ENCODE data around the gene PPP1R14C. TPM values are rescaled to one million over a fixed set of nuclear protein-coding genes. Genes with fewer than 3 reads are reported as not detected.
"Not testable (repeated sequence)": the region's sequence is repeated elsewhere in the genome, so short reads cannot be mapped to it uniquely, and the experiment has no call there.

Gene PPP1R14C
- total RNA-seq, 2 experiments from 2014 or later, result not detected

GRCh38 chr6:150238336-150238741 lies 95.5 kb downstream of the PPP1R14C start:
- Mint-ChIP-seq H3K27me3 (ENCODE audit: low read depth) (peaks cover 35% of the 10 kb centered on the region), H3K4me3 (no peak overlapping the region), H3K27ac (no peak overlapping the region), H3K36me3 (ENCODE audit: low read depth) (no peaks in the 10 kb centered on the region), H3K9me3 (peaks cover 1% of the 10 kb centered on the region), H3K4me1 (ENCODE audit: low read depth) (peaks cover 9% of the 10 kb centered on the region)
- intact Hi-C loops (cut with micrococcal nuclease), result no loop called here
- CTCF ChIA-PET, result interaction anchor here (1.0 kb wide), 1 partner anchor 167 kb away, joined by 8 read pairs; no protein-coding TSS in a partner anchor
- DNase-seq, result no peak

GRCh38 chr6:150238846-150239407 lies 96.1 kb downstream of the PPP1R14C start:
- intact Hi-C loops (cut with micrococcal nuclease), result no loop called here
- Mint-ChIP-seq H3K27me3 (ENCODE audit: low read depth) (peaks cover 39% of the 10 kb centered on the region), H3K4me3 (no peak overlapping the region), H3K27ac (no peak overlapping the region), H3K36me3 (ENCODE audit: low read depth) (no peaks in the 10 kb centered on the region), H3K9me3 (peaks cover 1% of the 10 kb centered on the region), H3K4me1 (ENCODE audit: low read depth) (peaks cover 9% of the 10 kb centered on the region)
- no peak for DNase-seq
- CTCF ChIA-PET, result interaction anchor here (1.0 kb wide), 1 partner anchor 168 kb away, joined by 8 read pairs; no protein-coding TSS in a partner anchor

DNA sequence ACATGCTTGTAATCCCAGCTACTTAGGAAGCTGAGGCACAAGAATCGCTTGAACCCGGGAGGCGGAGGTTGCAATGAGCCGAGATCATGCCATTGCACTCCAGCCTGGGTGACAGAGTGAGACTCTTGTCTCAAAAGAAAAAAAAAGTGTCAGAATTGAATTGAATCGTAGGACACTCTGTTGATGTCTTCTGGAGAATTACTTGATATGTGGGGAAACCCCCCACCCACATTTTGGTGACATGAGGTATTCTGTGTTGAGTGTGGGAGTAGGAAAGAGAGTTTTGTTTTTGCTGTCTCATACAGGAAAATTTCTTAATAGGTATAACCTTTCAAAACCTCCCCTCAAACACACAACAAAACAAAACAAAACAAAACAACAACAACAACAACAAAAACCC lies 98.9 kb downstream of the PPP1R14C start:
- H3K4me3 Mint-ChIP-seq; H3K36me3 Mint-ChIP-seq (ENCODE audit: low read depth); H3K9me3 Mint-ChIP-seq; H3K27ac Mint-ChIP-seq; H3K4me1 Mint-ChIP-seq (ENCODE audit: low read depth): not testable (repeated sequence)
- CTCF ChIA-PET, result interaction anchor here (0.7 to 1.1 kb wide), 2 partner anchors 15 to 25 kb away, joined by 3 read pairs; no protein-coding TSS in a partner anchor
- H3K27me3 Mint-ChIP-seq (ENCODE audit: low read depth), result peaks cover 34% of the 10 kb centered on the region
- peak; percentile 79 for DNase-seq
- intact Hi-C loops (cut with micrococcal nuclease), result loop anchor here (1.0 to 2.0 kb wide), 3 partner anchors 15 to 72 kb away; no protein-coding TSS in a partner anchor

- H3K27ac Mint-ChIP-seq, result no peak overlapping the region
- CTCF ChIA-PET, result no interaction called here
- no peak overlapping the region for H3K4me3 Mint-ChIP-seq
- no peaks in the 10 kb centered on the region for H3K36me3 Mint-ChIP-seq (ENCODE audit: low read depth)
- H3K4me1 Mint-ChIP-seq (ENCODE audit: low read depth), result peaks cover 9% of the 10 kb centered on the region
- intact Hi-C loops (cut with micrococcal nuclease), result no loop called here
- peaks cover 13% of the 10 kb centered on the region for H3K9me3 Mint-ChIP-seq
- peaks cover 22% of the 10 kb centered on the region for H3K27me3 Mint-ChIP-seq (ENCODE audit: low read depth)
- no peak for DNase-seq
Observed at GRCh38 chr6:150243620-150244314, 100.9 kb downstream of the PPP1R14C start.

DNA sequence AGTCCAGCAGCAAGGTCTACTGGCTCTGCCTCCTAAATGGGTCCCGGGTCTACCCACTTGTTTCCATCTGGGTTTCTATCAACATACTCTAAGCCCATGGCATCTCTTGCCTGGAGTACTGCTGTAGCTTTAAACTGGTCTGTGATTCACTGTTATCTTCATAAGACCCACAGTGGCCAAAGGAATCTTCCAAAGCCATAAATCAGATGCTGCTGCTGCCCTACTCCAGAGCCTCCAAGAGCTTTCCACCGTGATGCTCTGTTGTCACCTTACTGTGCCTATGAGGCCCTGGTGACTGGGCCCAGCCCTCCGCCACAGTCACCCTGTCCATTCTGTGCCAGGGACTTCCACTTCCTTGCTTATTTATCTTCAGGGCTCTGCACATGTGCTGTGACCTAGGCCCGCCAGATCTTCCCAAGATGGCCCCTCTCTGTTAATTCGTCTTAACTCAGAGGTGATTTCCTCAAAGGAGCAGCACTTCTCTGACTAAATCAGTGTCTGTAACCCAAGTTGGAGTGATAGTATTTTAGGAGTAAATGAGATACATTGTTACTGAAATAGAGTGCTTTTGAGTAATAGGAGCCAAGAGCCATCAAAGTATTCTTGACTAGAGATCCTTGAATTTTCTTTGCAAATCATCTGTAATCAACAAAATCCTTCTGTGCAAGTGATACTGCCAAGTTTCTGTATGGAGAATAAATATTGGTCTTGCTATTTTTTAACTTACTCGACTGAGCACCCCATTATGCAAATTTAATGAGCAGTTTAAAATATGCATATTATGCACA lies 102.5 kb downstream of the PPP1R14C start:
- Mint-ChIP-seq H3K9me3 (peaks cover 11% of the 10 kb centered on the region), H3K4me1 (ENCODE audit: low read depth) (peaks cover 9% of the 10 kb centered on the region), H3K36me3 (ENCODE audit: low read depth) (no peaks in the 10 kb centered on the region), H3K27me3 (ENCODE audit: low read depth) (peaks cover 13% of the 10 kb centered on the region), H3K27ac (no peak overlapping the region), H3K4me3 (no peak overlapping the region)
- CTCF ChIA-PET, result no interaction called here
- no peak for DNase-seq
- intact Hi-C loops (cut with micrococcal nuclease), result no loop called here

- CTCF ChIA-PET, result no interaction called here
- H3K36me3 Mint-ChIP-seq (ENCODE audit: low read depth), result no peaks in the 10 kb centered on the region
- intact Hi-C loops (cut with micrococcal nuclease), result no loop called here
- no peak for DNase-seq
- peaks cover 11% of the 10 kb centered on the region for H3K9me3 Mint-ChIP-seq
- peaks cover 22% of the 10 kb centered on the region for H3K27me3 Mint-ChIP-seq (ENCODE audit: low read depth)
- H3K27ac Mint-ChIP-seq, result no peak overlapping the region
- no peak overlapping the region for H3K4me3 Mint-ChIP-seq
- no peaks in the 10 kb centered on the region for H3K4me1 Mint-ChIP-seq (ENCODE audit: low read depth)
Observed at GRCh38 chr6:150247803-150248202, 105.0 kb downstream of the PPP1R14C start.

- no peak overlapping the region for H3K27ac Mint-ChIP-seq
- intact Hi-C loops (cut with micrococcal nuclease), result no loop called here
- CTCF ChIA-PET, result no interaction called here
- H3K27me3 Mint-ChIP-seq (ENCODE audit: low read depth), result peaks cover 26% of the 10 kb centered on the region
- H3K4me1 Mint-ChIP-seq (ENCODE audit: low read depth), result peaks cover 3% of the 10 kb centered on the region
- H3K36me3 Mint-ChIP-seq (ENCODE audit: low read depth), result no peaks in the 10 kb centered on the region
- H3K4me3 Mint-ChIP-seq, result no peak overlapping the region
- no peak for DNase-seq
- H3K9me3 Mint-ChIP-seq, result peaks cover 11% of the 10 kb centered on the region
Observed at GRCh38 chr6:150248300-150248699, 105.5 kb downstream of the PPP1R14C start.

GRCh38 chr6:150249261-150249660 lies 106.4 kb downstream of the PPP1R14C start:
- no peak overlapping the region for H3K27ac Mint-ChIP-seq
- H3K9me3 Mint-ChIP-seq, result peaks cover 11% of the 10 kb centered on the region
- no peaks in the 10 kb centered on the region for H3K36me3 Mint-ChIP-seq (ENCODE audit: low read depth)
- intact Hi-C loops (cut with micrococcal nuclease), result no loop called here
- no peak overlapping the region for H3K4me3 Mint-ChIP-seq
- DNase-seq, result no peak
- CTCF ChIA-PET, result no interaction called here
- peaks cover 23% of the 10 kb centered on the region for H3K27me3 Mint-ChIP-seq (ENCODE audit: low read depth)
- H3K4me1 Mint-ChIP-seq (ENCODE audit: low read depth), result peaks cover 3% of the 10 kb centered on the region

- Mint-ChIP-seq H3K9me3 (peaks cover 11% of the 10 kb centered on the region), H3K27me3 (ENCODE audit: low read depth) (peaks cover 22% of the 10 kb centered on the region), H3K36me3 (ENCODE audit: low read depth) (no peaks in the 10 kb centered on the region), H3K27ac (no peak overlapping the region), H3K4me1 (ENCODE audit: low read depth) (peaks cover 3% of the 10 kb centered on the region), H3K4me3 (no peak overlapping the region)
- CTCF ChIA-PET, result no interaction called here
- no peak for DNase-seq
- intact Hi-C loops (cut with micrococcal nuclease), result no loop called here
Observed at GRCh38 chr6:150250826-150251225, 108.0 kb downstream of the PPP1R14C start.

- intact Hi-C loops (cut with micrococcal nuclease), result no loop called here
- H3K36me3 Mint-ChIP-seq (ENCODE audit: low read depth), result no peaks in the 10 kb centered on the region
- no peak overlapping the region for H3K27ac Mint-ChIP-seq
- H3K4me3 Mint-ChIP-seq, result no peak overlapping the region
- peaks cover 11% of the 10 kb centered on the region for H3K9me3 Mint-ChIP-seq
- H3K4me1 Mint-ChIP-seq (ENCODE audit: low read depth), result peaks cover 7% of the 10 kb centered on the region
- CTCF ChIA-PET, result no interaction called here
- DNase-seq, result no peak
- H3K27me3 Mint-ChIP-seq (ENCODE audit: low read depth), result peaks cover 27% of the 10 kb centered on the region
Observed at GRCh38 chr6:150251566-150252186, 108.8 kb downstream of the PPP1R14C start.

DNA sequence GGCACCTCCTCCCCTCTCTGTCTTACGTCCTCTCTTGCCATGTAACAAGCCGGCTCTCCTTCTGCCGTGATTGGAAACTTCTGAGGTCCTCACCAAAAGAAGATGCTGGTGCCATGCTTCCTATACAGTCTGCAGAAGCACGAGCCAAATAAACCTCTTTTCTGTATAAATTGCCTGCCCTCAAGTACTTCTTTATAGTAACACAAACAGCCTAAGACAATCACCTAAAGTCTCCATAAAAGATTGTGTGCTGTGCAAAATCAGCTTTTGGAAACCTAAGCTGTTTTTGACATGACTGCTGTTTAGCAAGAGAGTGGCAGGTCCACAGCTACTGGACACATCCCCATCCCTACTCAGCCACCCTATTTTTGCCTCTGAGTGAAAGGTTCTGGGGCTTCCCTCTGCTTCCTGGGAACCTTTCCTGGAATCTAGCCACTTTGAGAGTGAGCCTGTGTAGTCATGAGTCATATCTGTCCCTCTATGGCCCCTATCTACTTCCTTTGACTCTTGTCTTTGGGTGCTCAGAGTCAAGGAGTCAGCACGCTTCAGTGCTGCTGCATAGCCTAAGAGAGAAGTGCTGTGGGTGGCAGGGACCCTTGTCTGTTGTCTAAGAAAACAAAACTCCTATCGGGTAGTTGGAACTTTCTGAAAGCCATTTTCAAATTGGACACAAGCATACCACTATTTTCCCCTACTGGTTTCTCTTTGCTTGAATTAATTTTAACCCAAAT lies 110.0 kb downstream of the PPP1R14C start:
- peaks cover 9% of the 10 kb centered on the region for H3K4me1 Mint-ChIP-seq (ENCODE audit: low read depth)
- H3K9me3 Mint-ChIP-seq, result peaks cover 2% of the 10 kb centered on the region
- H3K36me3 Mint-ChIP-seq (ENCODE audit: low read depth), result no peaks in the 10 kb centered on the region
- H3K27me3 Mint-ChIP-seq (ENCODE audit: low read depth), result peaks cover 27% of the 10 kb centered on the region
- CTCF ChIA-PET, result no interaction called here
- no peak overlapping the region for H3K27ac Mint-ChIP-seq
- intact Hi-C loops (cut with micrococcal nuclease), result no loop called here
- DNase-seq, result no peak
- H3K4me3 Mint-ChIP-seq, result no peak overlapping the region

GRCh38 chr6:150253489-150253888 lies 110.6 kb downstream of the PPP1R14C start:
- H3K9me3 Mint-ChIP-seq, result no peaks in the 10 kb centered on the region
- H3K27ac Mint-ChIP-seq, result no peak overlapping the region

More at GRCh38 chr6:150253489-150253888, 110.6 kb downstream of the PPP1R14C start:
- H3K27me3 Mint-ChIP-seq (ENCODE audit: low read depth), result peaks cover 27% of the 10 kb centered on the region
- H3K4me1 Mint-ChIP-seq (ENCODE audit: low read depth), result peaks cover 9% of the 10 kb centered on the region
- CTCF ChIA-PET, result no interaction called here
- H3K36me3 Mint-ChIP-seq (ENCODE audit: low read depth), result no peaks in the 10 kb centered on the region
- intact Hi-C loops (cut with micrococcal nuclease), result no loop called here
- no peak overlapping the region for H3K4me3 Mint-ChIP-seq
- DNase-seq, result no peak
